Ectodermal cell (in vitro differentiated cells): ENCODE measurements around the gene ZNF778.

Source experiments
- H3K27ac ChIP-seq: 2 replicates; pipeline ENCODE4 v1.7.0; 2013; ENCODE audit warnings: mild to moderate bottlenecking, low read depth, low read length; ENCODE audit not compliant: insufficient read depth, poor library complexity, severe bottlenecking
- H3K27me3 ChIP-seq: 2 replicates; pipeline ENCODE4 v1.7.0; 2013; ENCODE audit warnings: mild to moderate bottlenecking, low read length; ENCODE audit not compliant: insufficient read depth, control insufficient read depth, poor library complexity, severe bottlenecking
- H3K36me3 ChIP-seq: one replicate; pipeline ENCODE4 v1.7.0; 2013; ENCODE audit warnings: low read length; ENCODE audit not compliant: control insufficient read depth, insufficient read depth
- H3K4me1 ChIP-seq: one replicate; pipeline ENCODE4 v1.7.0; 2013; ENCODE audit warnings: low read length; ENCODE audit not compliant: control insufficient read depth, insufficient read depth
- H3K4me3 ChIP-seq: 2 replicates; pipeline ENCODE4 v1.7.0; 2013; ENCODE audit warnings: low read depth, low read length, control low read depth; ENCODE audit not compliant: insufficient read depth
- H3K9me3 ChIP-seq: 2 replicates; pipeline ENCODE4 v1.7.0; 2013; ENCODE audit warnings: mild to moderate bottlenecking, low read length, moderate library complexity; ENCODE audit not compliant: control insufficient read depth
- WGBS, 2 experiments: methylation state at CpG; one replicate each; pipeline ENCODE4 v1.1.7; 2013; ENCODE audit warnings: missing lambda C conversion rate in 2 of 2; 5-methylcytosine and 5-hydroxymethylcytosine counted together

The ZNF778 gene

GRCh38 chr16:89279666-89280481, 62.4 kb downstream of the ZNF778 start:
- WGBS, 2 experiments: 96 to 97% methylated on average over 65 of the region's 65 CpGs
- Histone ChIP-seq H3K9me3 (no peaks in the 10 kb centered on the region), H3K27me3 (no peaks in the 10 kb centered on the region), H3K4me1 (no peaks in the 10 kb centered on the region), H3K27ac (no peak overlapping the region), H3K4me3 (no peak overlapping the region), H3K36me3 (peaks cover 42% of the 10 kb centered on the region)

GRCh38 chr16:89280546-89281188, 63.2 kb downstream of the ZNF778 start:
- H3K27ac ChIP-seq: no peak overlapping the region
- H3K36me3 ChIP-seq: peaks cover 50% of the 10 kb centered on the region
- WGBS, 2 experiments: 96 to 97% methylated on average over 44 of the region's 44 CpGs
- H3K27me3 ChIP-seq: no peaks in the 10 kb centered on the region
- no peak overlapping the region for H3K4me3 ChIP-seq
- H3K9me3 ChIP-seq: no peaks in the 10 kb centered on the region
- no peaks in the 10 kb centered on the region for H3K4me1 ChIP-seq

- Histone ChIP-seq H3K36me3 (peaks cover 55% of the 10 kb centered on the region), H3K9me3 (no peaks in the 10 kb centered on the region), H3K4me3 (no peak overlapping the region), H3K4me1 (no peaks in the 10 kb centered on the region), H3K27ac (no peak overlapping the region), H3K27me3 (no peaks in the 10 kb centered on the region)
- WGBS, 2 experiments: 97% methylated on average over 28 of the region's 28 CpGs
Observed at GRCh38 chr16:89281189-89281577, 63.7 kb downstream of the ZNF778 start.

DNA sequence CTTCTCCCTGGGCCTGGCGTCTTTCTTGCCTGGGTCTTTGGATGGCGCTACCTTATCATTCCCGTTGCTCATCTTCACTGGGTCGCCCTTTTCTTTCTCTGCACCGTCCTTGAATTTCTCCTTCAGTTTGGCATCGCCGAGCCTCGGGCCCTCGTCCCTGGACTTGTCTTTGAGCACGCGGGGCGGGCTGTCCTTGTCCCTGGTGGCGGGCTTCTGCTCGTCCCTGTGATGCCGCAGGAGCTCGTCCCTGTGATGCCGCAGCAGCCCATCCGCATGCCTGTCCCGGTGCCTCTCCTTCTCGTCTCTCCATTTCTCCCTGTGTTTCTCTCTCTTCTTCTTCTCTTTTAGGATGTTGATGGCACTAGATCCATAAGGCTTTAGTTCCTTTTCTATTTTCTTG, 64.3 kb downstream of the ZNF778 start:
- 95 to 96% methylated on average over 20 of the region's 20 CpGs for WGBS, 2 experiments
- peaks cover 58% of the 10 kb centered on the region for H3K36me3 ChIP-seq
- no peak overlapping the region for H3K4me3 ChIP-seq
- no peaks in the 10 kb centered on the region for H3K4me1 ChIP-seq
- H3K27me3 ChIP-seq: no peaks in the 10 kb centered on the region
- H3K27ac ChIP-seq: no peak overlapping the region
- H3K9me3 ChIP-seq: no peaks in the 10 kb centered on the region

DNA sequence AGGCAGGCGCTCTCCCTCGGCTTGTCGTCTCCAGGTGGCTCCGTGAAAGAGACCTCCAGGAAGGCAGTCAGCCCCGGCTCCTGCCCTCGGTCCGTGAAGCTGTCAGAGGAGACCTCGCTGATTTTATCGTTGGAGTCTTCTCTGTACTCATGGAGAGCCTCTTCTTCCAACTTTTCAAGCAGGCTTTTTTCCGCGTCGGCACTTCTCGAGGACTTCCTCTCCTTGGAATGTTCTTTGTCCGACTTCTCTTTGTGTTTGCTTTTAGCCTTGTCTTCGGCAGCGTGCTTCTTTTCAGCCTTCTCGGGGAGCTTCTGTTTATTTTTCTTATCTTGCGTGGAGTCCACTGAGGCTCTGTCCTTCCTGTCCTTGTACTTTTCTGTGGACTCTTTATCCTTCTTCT, 65.0 kb downstream of the ZNF778 start:
- H3K4me1 ChIP-seq: no peaks in the 10 kb centered on the region
- no peak overlapping the region for H3K4me3 ChIP-seq
- no peak overlapping the region for H3K27ac ChIP-seq
- WGBS, 2 experiments: 94% methylated on average over 18 of the region's 18 CpGs
- H3K36me3 ChIP-seq: peaks cover 62% of the 10 kb centered on the region
- H3K27me3 ChIP-seq: no peaks in the 10 kb centered on the region
- no peaks in the 10 kb centered on the region for H3K9me3 ChIP-seq

- Histone ChIP-seq H3K27ac (no peak overlapping the region), H3K4me3 (no peak overlapping the region), H3K27me3 (no peaks in the 10 kb centered on the region), H3K36me3 (peaks cover 65% of the 10 kb centered on the region), H3K9me3 (no peaks in the 10 kb centered on the region), H3K4me1 (no peaks in the 10 kb centered on the region)
- WGBS, 2 experiments: 85 to 86% methylated on average over 20 of the region's 20 CpGs
Observed at GRCh38 chr16:89283449-89283848, 65.9 kb downstream of the ZNF778 start.

DNA sequence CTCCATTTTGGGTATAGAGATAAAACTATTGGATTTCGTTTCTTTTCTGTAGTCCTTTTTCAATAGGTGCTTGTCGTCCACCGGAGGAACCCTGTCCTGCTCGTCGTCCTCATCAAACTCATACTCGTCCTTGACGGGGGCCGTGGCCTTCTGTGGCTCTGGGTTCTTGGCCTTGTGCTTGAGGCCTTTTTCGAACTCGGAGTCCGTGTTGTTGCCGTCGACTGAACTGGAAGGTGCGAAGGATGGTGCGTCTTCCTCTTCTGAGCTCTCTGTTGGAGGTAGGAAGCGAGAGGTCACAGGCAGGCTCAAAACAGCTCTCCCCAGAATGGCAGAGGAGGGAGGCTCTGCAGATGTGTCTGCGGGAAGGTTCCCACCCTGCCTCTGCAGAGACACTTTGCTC, 67.9 kb downstream of the ZNF778 start:
- no peak overlapping the region for H3K27ac ChIP-seq
- no peaks in the 10 kb centered on the region for H3K9me3 ChIP-seq
- WGBS, 2 experiments: 95 to 96% methylated on average over 17 of the region's 17 CpGs
- H3K4me1 ChIP-seq: no peaks in the 10 kb centered on the region
- no peak overlapping the region for H3K4me3 ChIP-seq
- peaks cover 60% of the 10 kb centered on the region for H3K36me3 ChIP-seq
- no peaks in the 10 kb centered on the region for H3K27me3 ChIP-seq

- no peak overlapping the region for H3K27ac ChIP-seq
- no peaks in the 10 kb centered on the region for H3K9me3 ChIP-seq
- H3K4me1 ChIP-seq: peaks cover 6% of the 10 kb centered on the region
- no peak overlapping the region for H3K4me3 ChIP-seq
- H3K27me3 ChIP-seq: no peaks in the 10 kb centered on the region
- H3K36me3 ChIP-seq: peaks cover 54% of the 10 kb centered on the region
- WGBS, 2 experiments: 92% methylated on average over 25 of the region's 25 CpGs
Observed at GRCh38 chr16:89286096-89286495, 68.6 kb downstream of the ZNF778 start.
